SK-N-SH (cell line): Measurements from ENCODE around the gene TEN1. TPM values are rescaled to one million over a fixed set of nuclear protein-coding genes. Genes with fewer than 3 reads are reported as not detected.

Experiments used
- CTCF ChIA-PET: fragments of 300-600, 350-600 bp; formaldehyde crosslinking; extraction: SDS; loops from one replicate; lab custom pipeline; 2021; lab: Yijun Ruan, JAX
- POLR2A ChIA-PET: fragments of 350-600 bp; sonication (Branson Sonifier 250); formaldehyde crosslinking; extraction: SDS; loops from one replicate; lab custom pipeline; 2020; ENCODE audit warnings: antibody characterized with exemption, inconsistent platforms; lab: Yijun Ruan, JAX
- DNase-seq: peaks from one replicate; pipeline ENCODE4 v3.0.0; 2012
- H2AFZ ChIP-seq: fragments of 200-600 bp; sonication (generic); 2 replicates; pipeline ENCODE4 v1.8.1; 2016; ENCODE audit warnings: antibody characterized with exemption, mild to moderate bottlenecking, low read depth
- H3F3A ChIP-seq: fragments of 200-600 bp; sonication (generic); replicated peaks from 2 replicates; pipeline ENCODE3; 2016; ENCODE audit warnings: antibody characterized with exemption, mild to moderate bottlenecking; ENCODE audit not compliant: insufficient read depth
- H3K27ac ChIP-seq, 2 experiments: fragments of 200-500 bp in 1 of 2; fragments of 200-600 bp in 1 of 2; sonication (Bioruptor generic) in 1 of 2; sonication (generic), shearing (Covaris generic) in 1 of 2; 2 replicates each; pipeline versions ENCODE4 v1.5.1 to v1.6.1; 2014 to 2016; ENCODE audit warnings: low read depth in 2 of 2, inconsistent platforms in 1 of 2, low read length in 1 of 2, mild to moderate bottlenecking in 1 of 2, mixed read lengths in 1 of 2
- H3K27me3 ChIP-seq: fragments of 200-600 bp; sonication (generic), shearing (Covaris generic); 2 replicates; pipeline ENCODE4 v1.6.1; 2016; ENCODE audit warnings: mixed run types; ENCODE audit not compliant: insufficient read depth
- H3K36me3 ChIP-seq, 2 experiments: fragments of 200-500 bp in 1 of 2; fragments of 200-600 bp in 1 of 2; sonication (Bioruptor generic) in 1 of 2; sonication (generic) in 1 of 2; replicated peaks in 1 of 2; 2 replicates each; pipeline versions ENCODE3 to v1.5.1; 2014 to 2016; ENCODE audit warnings: low read length in 1 of 2, mild to moderate bottlenecking in 1 of 2; ENCODE audit not compliant: insufficient read depth in 2 of 2, control insufficient read depth in 1 of 2
- H3K4me1 ChIP-seq, 2 experiments: fragments of 200-500 bp in 1 of 2; fragments of 200-600 bp in 1 of 2; sonication (Bioruptor generic) in 1 of 2; sonication (generic), shearing (Covaris generic) in 1 of 2; 2 replicates each; pipeline versions ENCODE4 v1.5.1 to v1.6.1; 2014 to 2016; ENCODE audit warnings: low read depth in 1 of 2, low read length in 1 of 2, mixed run types in 1 of 2; ENCODE audit not compliant: insufficient read depth in 2 of 2, control insufficient read depth in 1 of 2
- H3K4me2 ChIP-seq: fragments of 200-600 bp; sonication (generic), shearing (Covaris generic); 2 replicates; pipeline ENCODE4 v1.6.1; 2017; ENCODE audit warnings: mixed run types
- H3K4me3 ChIP-seq, 2 experiments: fragments of 200-500 bp in 1 of 2; fragments of 200-600 bp in 1 of 2; sonication (Bioruptor generic) in 1 of 2; sonication (generic), shearing (Covaris generic) in 1 of 2; 2 replicates each; pipeline versions ENCODE4 v1.5.1 to v1.8.1; 2014 to 2016; ENCODE audit warnings: low read depth in 2 of 2, inconsistent platforms in 1 of 2, low read length in 1 of 2, mild to moderate bottlenecking in 1 of 2, mixed read lengths in 1 of 2, moderate library complexity in 1 of 2
- H3K79me2 ChIP-seq: fragments of 200-600 bp; sonication (generic); 2 replicates; pipeline ENCODE4 v1.8.1; 2017; ENCODE audit warnings: mild to moderate bottlenecking; ENCODE audit not compliant: insufficient read depth
- H3K9ac ChIP-seq: fragments of 200-600 bp; sonication (generic); 2 replicates; pipeline ENCODE4 v1.6.1; 2017; ENCODE audit warnings: mixed run types
- H3K9me2 ChIP-seq: fragments of 200-600 bp; sonication (generic); 2 replicates; pipeline ENCODE4 v1.6.1; 2017; ENCODE audit warnings: mixed run types
- H3K9me3 ChIP-seq: fragments of 200-600 bp; sonication (generic); 2 replicates; pipeline ENCODE4 v1.6.1; 2017; ENCODE audit warnings: mixed run types, mild to moderate bottlenecking, moderate library complexity
- H4K20me1 ChIP-seq: fragments of 200-600 bp; sonication (generic); 2 replicates; pipeline ENCODE4 v1.6.1; 2017; ENCODE audit warnings: mild to moderate bottlenecking, mixed run types; ENCODE audit not compliant: insufficient read depth
- CHD2 ChIP-seq: fragments of 150-350 bp; IDR thresholded peaks from 2 replicates; pipeline ENCODE4 v1.6.1; 2018; ENCODE audit warnings: low read length; ENCODE audit not compliant: partially characterized antibody
- EP300 ChIP-seq, 2 experiments: IDR thresholded peaks; 2 replicates each; pipeline versions ENCODE4 v1.4.0 to v1.6.1; 2012; ENCODE audit warnings: borderline replicate concordance in 1 of 2, low read depth in 1 of 2, low read length in 1 of 2
- EZH2phosphoT487 ChIP-seq: fragments of 200-600 bp; sonication (generic); IDR thresholded peaks from 2 replicates; pipeline ENCODE4 v1.6.1; 2017; ENCODE audit warnings: low read depth, mixed run types, mild to moderate bottlenecking, antibody characterized with exemption, moderate library complexity, borderline replicate concordance
- FOSL2 ChIP-seq: IDR thresholded peaks from 2 replicates; pipeline ENCODE4 v1.4.0; 2012; ENCODE audit warnings: low read depth, mild to moderate bottlenecking, moderate library complexity, borderline replicate concordance
- FOXM1 ChIP-seq: IDR thresholded peaks from 2 replicates; pipeline ENCODE4 v1.4.0; 2012; ENCODE audit warnings: low read depth, mild to moderate bottlenecking
- IRF3 ChIP-seq: fragments of 150-350 bp; IDR thresholded peaks from 2 replicates; pipeline ENCODE4 v1.6.1; 2016; ENCODE audit warnings: mild to moderate bottlenecking, low read depth, low read length
- JUND ChIP-seq: IDR thresholded peaks from 2 replicates; pipeline ENCODE4 v1.4.0; 2012
- MXI1 ChIP-seq: IDR thresholded peaks from 2 replicates; pipeline ENCODE4 v1.6.1; 2012; ENCODE audit warnings: mild to moderate bottlenecking, low read depth, low read length, improper control_type of control experiment
- POLR2AphosphoS5 ChIP-seq: IDR thresholded peaks from 2 replicates; pipeline ENCODE4 v1.6.1; 2012; ENCODE audit warnings: low read depth, low read length
- RCOR1 ChIP-seq: fragments of 150-350 bp; IDR thresholded peaks from 2 replicates; pipeline ENCODE4 v1.6.1; 2017; ENCODE audit warnings: antibody characterized with exemption, low read length
- REST ChIP-seq: IDR thresholded peaks from 2 replicates; pipeline ENCODE4 v1.6.1; 2012; ENCODE audit warnings: mild to moderate bottlenecking, low read depth, low read length, moderate library complexity
- SIN3A ChIP-seq: IDR thresholded peaks from 2 replicates; pipeline ENCODE4 v1.6.1; 2012; ENCODE audit warnings: low read depth, mild to moderate bottlenecking, low read length, moderate library complexity, borderline replicate concordance
- USF1 ChIP-seq: IDR thresholded peaks from 2 replicates; pipeline ENCODE4 v1.4.0; 2012; ENCODE audit warnings: low read depth, borderline replicate concordance
- USF2 ChIP-seq: fragments of 150-350 bp; IDR thresholded peaks from 2 replicates; pipeline ENCODE4 v1.6.1; 2017; ENCODE audit warnings: antibody characterized with exemption, low read length, low read depth, borderline replicate concordance
- YY1 ChIP-seq: IDR thresholded peaks from 2 replicates; pipeline ENCODE4 v1.4.0; 2012; ENCODE audit warnings: low read depth, mild to moderate bottlenecking
- WGBS: methylation state at CpG from one replicate; pipeline ENCODE4 v1.1.6; 2017; ENCODE audit warnings: low lambda C conversion rate; 5-methylcytosine and 5-hydroxymethylcytosine counted together
- polyA plus RNA-seq, 3 experiments: library from polyadenylated mRNA; depleted of rRNA; stranded (reverse); fragments of >200 nt; gene quantifications; 2 replicates each; pipeline ENCODE4 v1.2.3, GENCODE V29; 2012

TEN1 gene
- polyA plus RNA-seq, 1 of the 3 experiments (the other 2 are of a cell fraction): 33.6 TPM

- Histone ChIP-seq H3K4me2 (no peak overlapping the region), H3K27me3 (no peaks in the 10 kb centered on the region), H3F3A (no peaks in the 10 kb centered on the region), H3K27ac (no peak overlapping the region), H3K9ac (no peak overlapping the region), H3K4me3 (no peak overlapping the region), H3K79me2 (no peaks in the 10 kb centered on the region), H3K36me3 (peaks cover 0 to 5% of the 10 kb centered on the region in 2 experiments), H3K9me3 (no peaks in the 10 kb centered on the region), H3K9me2 (no peaks in the 10 kb centered on the region), H2AFZ (no peak overlapping the region), H4K20me1 (no peaks in the 10 kb centered on the region), H3K4me1 (0 out of 4 replicates have a peak, but pooled peaks cover 0 to 7% of the 10 kb centered on the region in 2 experiments)
- CTCF ChIA-PET: interaction anchor here (1.1 to 2.8 kb wide), 6 partner anchors 10 to 285 kb away, joined by 4 to 26 read pairs (median 6); partner anchors contain the start of gene MRPL38
- DNase-seq: no peak
- no peak for TF ChIP-seq FOSL2
- TF ChIP-seq IRF3: no peak
- TF ChIP-seq EP300 (IDR thresholded peaks at IDR 0.05; ENCODE audit: borderline replicate concordance in 1 of 2, low read depth in 1 of 2, low read length in 1 of 2): no peak
- no peak for TF ChIP-seq SIN3A
- no peak for TF ChIP-seq POLR2AphosphoS5
- no peak for TF ChIP-seq MXI1
- TF ChIP-seq USF2: no peak
- TF ChIP-seq FOXM1: no peak
- TF ChIP-seq RCOR1: no peak
- TF ChIP-seq CHD2: no peak
- no peak for TF ChIP-seq YY1
- no peak for TF ChIP-seq REST
- no peak for TF ChIP-seq JUND
- no peak for TF ChIP-seq USF1
- no peak for TF ChIP-seq EZH2phosphoT487
- POLR2A ChIA-PET: no interaction called here
- 91% methylated on average over 5 of the region's 5 CpGs for WGBS
These were observed 15.8 kb downstream of the TEN1 start for GRCh38 chr17:75994802-75995370.
